ENCODE measurements around the gene TANC1.

GRCh38 chr2:159010340-159010739, 41.9 kb downstream of the TANC1 start:
- TF ChIP-seq CTCF (IDR thresholded peaks at IDR 0.05): no peak
- no peak for TF ChIP-seq POLR2A (IDR thresholded peaks at IDR 0.05)
